GM03348 (cell line): Measurements from ENCODE around the gene POLR3H.
"Not testable (repeated sequence)": the region's sequence is repeated elsewhere in the genome, so short reads cannot be mapped to it uniquely, and the experiment has no call there.

Source experiments
- DNase-seq: peaks from one replicate; pipeline ENCODE4 v3.0.0; 2012; ENCODE audit warnings: low spot score

The POLR3H gene

GRCh38 chr22:41563051-41563711 lies 18.9 kb upstream of the POLR3H start:
- peak; percentile 80 for DNase-seq

GRCh38 chr22:41562461-41562860 lies 18.2 kb upstream of the POLR3H start:
- no peak for DNase-seq

DNA sequence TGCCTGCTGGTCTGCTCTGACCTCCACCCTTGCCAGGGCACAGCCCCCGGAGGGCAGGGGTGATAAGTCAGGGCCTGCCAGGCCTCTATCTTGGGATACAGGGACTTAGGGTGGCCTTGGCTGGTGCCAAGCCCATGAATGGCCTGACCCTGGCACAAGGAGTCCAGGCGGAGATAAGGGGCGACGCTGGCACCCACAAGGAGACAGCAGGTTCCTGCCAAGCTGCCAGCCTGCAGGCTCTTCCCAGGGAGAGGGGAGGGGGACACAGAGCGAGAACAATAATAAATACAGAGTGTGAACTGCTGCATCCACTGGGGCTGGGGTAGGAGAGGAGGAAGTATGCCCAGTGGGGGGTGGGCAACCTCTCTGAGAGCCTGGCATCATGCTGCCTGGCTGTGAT lies 17.5 kb upstream of the POLR3H start:
- DNase-seq: no peak

- no peak for DNase-seq
Observed at GRCh38 chr22:41561335-41561734, 17.1 kb upstream of the POLR3H start.

GRCh38 chr22:41560095-41560471 lies 15.8 kb upstream of the POLR3H start:
- no peak for DNase-seq

DNA sequence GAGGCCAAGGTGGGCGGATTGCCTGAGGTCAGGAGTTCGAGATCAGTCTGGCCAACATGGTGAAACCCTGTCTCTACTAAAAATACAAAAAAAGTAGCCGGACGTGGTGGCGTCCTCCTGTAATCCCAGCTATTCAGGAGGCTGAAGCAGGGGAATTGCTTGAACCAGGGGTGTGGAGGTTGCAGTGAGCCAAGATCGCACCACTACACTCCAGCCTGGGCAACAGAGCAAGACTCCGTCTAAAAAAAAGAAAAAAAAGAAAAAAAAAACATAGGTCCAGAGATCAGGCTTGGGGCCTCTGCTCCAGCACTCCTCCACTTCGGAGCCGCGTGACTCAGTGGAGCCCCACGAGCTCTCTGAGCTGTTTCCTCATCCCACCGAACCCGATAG lies 14.0 kb upstream of the POLR3H start:
- DNase-seq: not testable (repeated sequence)

DNA sequence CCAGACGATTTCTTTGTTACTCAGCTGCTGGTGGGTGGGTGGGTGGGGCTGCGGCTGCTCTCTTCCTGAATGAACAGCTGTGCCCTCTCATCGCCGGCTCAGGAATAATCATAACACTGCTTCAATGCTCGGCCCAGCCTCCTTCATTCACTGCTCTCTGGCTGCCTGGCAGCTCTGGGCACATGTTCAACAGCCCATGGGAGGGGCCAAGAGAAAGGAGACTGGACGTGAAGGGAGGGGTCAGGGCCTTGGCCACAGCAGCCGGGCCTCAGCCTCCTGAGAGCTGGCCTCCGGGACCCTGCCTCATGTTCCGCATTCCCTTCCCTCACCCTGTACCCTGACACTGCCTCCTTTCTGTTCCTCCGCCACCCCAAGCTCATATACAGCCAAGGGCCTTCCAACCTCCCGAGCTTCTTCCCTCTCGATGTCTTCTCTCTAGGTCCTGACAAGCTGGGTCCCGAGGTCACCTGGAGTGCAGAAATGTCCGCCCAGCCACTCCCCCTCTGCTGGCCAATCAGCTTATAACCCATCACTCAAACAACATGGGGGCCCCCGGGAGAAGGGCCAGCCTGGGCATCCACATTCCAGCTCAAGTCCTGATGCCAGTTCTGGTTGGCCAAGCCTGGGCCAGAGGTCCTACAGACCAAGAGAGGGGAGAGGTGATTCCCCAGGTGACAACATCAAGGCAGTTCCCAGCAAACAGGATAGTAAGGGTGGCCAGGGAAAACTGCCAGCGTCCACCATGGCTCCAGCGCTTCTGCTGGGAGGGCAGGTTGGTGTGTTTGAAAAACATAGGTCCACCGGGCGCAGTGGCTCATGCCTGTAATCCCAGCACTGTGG lies 13.4 kb upstream of the POLR3H start:
- peak; percentile 92 for DNase-seq

GRCh38 chr22:41556561-41556960 lies 12.3 kb upstream of the POLR3H start:
- no peak for DNase-seq

DNA sequence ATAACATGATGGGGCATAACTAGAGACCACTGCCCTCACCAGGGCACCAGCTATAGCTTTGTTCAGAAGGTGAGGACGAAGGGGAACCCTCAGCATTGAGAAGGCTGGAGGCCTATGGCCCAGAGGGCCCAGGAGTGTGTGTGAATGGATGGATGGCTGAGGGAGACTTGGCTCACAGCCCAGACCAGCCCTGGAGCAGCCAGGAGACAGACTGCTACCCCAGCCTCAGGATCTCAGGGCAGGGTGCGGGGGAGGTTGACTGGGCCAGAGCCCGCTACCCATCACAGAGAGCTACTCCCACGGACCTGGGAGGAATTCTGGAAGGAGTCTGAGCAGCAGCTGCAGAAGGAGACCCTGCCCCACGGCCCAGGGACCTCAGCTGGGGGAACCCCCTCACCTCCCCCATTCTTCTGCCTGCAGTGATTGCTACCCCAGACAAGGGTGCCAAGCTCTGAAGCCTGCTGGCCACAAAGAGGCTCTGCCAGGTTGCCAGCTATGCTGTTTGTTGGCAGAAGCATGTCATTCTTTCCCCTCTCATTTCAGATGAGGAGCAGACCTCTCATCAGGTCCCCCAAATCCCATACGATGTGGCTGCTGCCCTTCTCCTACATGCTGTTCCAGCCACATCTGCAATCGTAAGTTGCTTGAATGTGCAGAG lies 11.2 kb upstream of the POLR3H start:
- DNase-seq: no peak

DNA sequence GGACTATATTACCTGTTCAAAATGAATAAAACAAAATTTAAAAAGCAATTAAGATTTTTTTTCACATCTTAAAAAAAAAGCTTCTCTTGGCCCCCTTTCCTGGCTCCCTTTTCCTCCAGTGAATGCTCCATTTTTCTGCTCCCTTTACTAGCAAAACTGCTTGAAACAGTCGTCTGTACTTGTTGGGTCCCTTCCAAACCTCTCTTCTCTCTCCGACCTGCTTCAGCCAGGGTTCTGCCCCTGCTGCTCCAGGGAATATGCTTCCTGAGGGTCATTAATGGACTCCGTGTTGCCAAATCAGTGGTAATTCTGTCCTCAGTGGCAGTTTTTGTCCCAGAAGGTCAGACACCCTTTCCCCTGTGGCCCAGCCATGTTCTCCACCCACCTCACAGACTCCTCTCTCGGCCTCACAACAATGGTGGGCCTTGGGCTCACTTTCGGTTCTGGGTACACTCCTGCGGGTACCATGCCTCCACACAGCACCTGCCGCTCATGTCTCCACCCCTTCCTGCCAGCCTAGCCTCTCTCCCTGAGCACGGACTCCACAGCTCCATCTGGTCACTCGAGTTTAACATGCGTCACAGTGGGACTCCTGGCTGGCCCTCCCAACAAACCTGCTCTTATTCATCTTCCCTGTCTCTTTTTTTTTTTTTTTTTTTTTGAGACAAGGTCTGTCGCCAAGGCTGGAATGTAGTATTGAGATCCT lies 7.8 kb upstream of the POLR3H start:
- DNase-seq: no peak

DNA sequence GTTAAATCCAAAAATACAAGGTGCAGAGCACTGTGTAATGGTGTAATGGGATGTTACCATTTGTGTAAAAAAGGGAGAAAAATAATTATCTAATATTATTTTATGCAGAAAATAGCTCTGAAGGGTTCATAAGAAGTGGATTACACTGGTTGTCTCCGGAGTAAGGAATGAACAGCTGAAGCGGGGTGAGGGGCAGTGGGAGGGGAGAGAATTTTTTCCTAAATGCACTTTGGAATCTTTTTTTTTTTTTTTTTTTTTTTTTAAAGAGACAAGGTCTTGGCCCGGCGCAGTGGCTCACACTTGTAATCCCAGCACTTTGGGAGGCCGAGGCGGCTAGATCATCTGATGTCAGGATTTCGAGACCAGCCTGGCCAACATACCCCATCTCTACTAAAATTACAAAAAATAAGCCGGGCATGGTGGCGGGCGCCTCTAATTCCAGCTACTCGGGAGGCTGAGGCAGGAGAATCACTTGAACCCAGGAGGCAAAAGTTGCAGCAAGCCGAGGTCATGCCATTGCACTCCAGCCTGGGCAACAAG lies 6.8 kb upstream of the POLR3H start:
- no peak for DNase-seq

DNA sequence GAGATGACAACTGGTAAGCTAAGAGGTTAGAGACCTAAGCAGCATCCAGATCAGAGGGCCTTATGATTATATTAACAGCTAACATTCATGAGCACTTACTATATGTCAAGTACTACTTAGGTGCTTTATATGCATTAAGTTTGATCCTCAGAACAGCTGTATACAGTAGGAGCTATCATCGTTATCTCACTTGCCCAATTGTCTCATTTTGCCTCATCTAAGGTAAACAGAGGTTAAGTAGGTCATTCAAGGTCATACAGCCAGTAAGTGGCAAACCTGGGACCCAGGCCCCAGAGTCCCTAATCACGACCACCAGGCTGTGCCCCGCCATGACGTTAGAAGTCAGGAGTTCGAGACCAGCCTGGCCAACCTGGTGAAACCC lies 4.6 kb upstream of the POLR3H start:
- DNase-seq: no peak

DNA sequence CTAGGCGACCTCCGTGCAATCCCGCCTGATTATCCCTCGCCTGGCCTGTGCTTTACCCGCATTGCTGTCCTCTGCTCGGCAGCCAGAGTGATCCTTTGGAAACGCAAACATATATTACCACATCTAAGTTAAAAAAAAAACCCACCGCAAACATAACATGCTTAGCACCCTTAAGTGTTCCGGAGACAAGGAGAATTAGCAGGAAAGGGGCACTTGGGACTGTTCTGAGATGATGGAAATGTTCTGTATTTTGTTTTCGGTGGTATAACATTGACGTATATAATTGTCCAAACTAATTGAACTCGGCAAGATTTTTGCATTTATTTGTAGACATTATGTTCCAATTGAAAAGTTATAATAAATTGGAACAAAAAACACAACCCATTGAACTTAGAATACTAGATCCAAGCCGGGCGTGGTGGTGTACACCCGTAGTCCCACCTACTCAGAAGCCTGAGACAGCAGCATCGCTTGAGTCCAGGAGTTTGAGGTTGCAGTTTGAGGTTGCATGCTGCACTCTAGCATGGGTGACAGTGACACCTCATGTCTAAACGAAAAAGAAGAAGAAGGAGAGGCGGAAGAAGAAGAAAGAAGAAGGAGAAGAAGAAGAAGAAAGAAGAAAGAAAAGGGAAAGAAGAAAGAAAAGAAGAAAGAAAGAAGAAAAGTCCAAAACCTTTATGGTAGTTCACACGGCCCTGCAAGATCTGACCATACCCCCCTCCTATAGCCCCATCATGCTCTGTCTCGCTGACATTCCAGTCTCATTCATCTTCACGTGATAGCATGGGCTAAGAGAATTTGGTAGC lies 604 bp upstream of the POLR3H start:
- DNase-seq: no peak

DNA sequence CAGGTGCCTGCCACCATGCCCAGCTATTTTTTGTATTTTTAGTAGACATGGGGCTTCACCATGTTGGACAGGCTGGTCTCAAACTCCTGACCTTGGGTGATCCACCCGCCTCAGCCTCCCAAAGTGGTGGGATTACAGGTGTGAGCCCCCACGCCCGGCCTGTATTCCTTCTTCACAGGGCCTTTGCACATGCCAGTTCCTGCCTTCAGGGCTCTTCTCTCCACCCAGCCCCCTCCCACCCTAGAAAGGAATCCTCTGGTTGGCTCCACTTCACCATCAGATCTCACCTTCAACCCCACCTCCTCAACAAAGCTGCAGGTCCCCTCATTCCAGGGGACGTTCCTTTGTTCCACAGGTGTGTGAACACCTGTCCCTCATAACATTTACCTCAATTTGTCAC lies 2.0 kb downstream of the POLR3H start:
- DNase-seq: no peak

DNA sequence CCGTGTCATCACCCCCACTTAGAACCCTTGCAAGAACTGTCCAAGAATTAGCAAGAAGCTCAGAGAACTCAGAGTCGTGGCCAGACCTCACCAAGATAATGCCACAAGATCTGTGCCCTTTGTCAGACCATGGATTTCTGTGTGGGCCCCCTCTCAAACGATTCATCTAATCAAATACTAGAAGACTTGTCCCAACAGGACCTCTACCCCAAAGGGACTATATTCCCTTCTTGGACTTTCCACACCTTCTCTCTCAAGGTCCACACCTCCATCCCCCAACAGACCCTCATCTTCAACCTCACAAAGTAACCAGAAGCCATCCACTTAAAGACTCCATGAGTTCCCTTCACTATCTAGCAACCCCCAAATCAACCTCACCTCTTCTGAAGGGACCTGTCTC lies 2.8 kb downstream of the POLR3H start:
- DNase-seq: no peak

GRCh38 chr22:41540365-41540764 lies 3.9 kb downstream of the POLR3H start:
- no peak for DNase-seq

DNA sequence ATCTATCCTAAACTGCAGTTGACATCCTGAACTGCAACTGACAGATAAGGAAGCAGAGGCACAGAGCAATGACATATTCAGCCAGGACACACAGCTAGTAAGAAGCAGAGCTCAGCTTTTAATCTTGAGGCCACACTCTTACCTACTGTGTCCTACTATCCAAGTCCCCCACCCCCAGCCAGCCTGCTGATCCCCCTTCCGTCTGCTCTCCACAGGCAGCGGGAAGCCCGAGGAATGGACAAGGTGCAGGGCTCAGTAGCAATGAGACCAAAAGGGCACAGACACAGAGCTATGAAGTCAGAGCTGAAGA lies 4.3 kb downstream of the POLR3H start:
- DNase-seq: no peak

- DNase-seq: no peak
Observed at GRCh38 chr22:41539146-41540005, 4.9 kb downstream of the POLR3H start.

GRCh38 chr22:41538583-41538982 lies 5.7 kb downstream of the POLR3H start:
- DNase-seq: no peak

- no peak for DNase-seq
Observed at GRCh38 chr22:41537203-41537602, 7.1 kb downstream of the POLR3H start.

- no peak for DNase-seq
Observed at GRCh38 chr22:41535244-41535643, 9.0 kb downstream of the POLR3H start.
